Epithelial cell of prostate (primary cell): ENCODE results near the gene OSBPL1A.

Experiments used
- DNase-seq: peaks from one replicate; pipeline ENCODE4 v3.0.0-alpha.2; 2011; ENCODE audit warnings: low read depth, low spot score
- H3K27ac ChIP-seq: fragments of 450-650 bp; 2 replicates; pipeline ENCODE4 v1.5.1; 2017; ENCODE audit warnings: mild to moderate bottlenecking

Gene OSBPL1A

GRCh38 chr18:24231773-24232735, 165.6 kb downstream of the OSBPL1A start:
- no peak for DNase-seq
- H3K27ac ChIP-seq = peak overlapping the region; percentile 16

- no peak for DNase-seq
- no peak overlapping the region for H3K27ac ChIP-seq
These were observed 166.9 kb downstream of the OSBPL1A start for GRCh38 chr18:24230766-24231165.

- H3K27ac ChIP-seq = peak overlapping the region; percentile 31
- no peak for DNase-seq
These were observed 169.0 kb downstream of the OSBPL1A start for GRCh38 chr18:24228667-24229041.

GRCh38 chr18:24227977-24228666, 169.5 kb downstream of the OSBPL1A start:
- no peak for DNase-seq
- peak overlapping the region; percentile 31 for H3K27ac ChIP-seq

GRCh38 chr18:24220318-24220688, 177.3 kb downstream of the OSBPL1A start:
- DNase-seq = no peak
- H3K27ac ChIP-seq = no peak overlapping the region

GRCh38 chr18:24219561-24220317, 177.9 kb downstream of the OSBPL1A start:
- DNase-seq = no peak
- H3K27ac ChIP-seq = no peak overlapping the region

- DNase-seq = no peak
- H3K27ac ChIP-seq = peak overlapping the region; percentile 84
These were observed 182.7 kb downstream of the OSBPL1A start for GRCh38 chr18:24214913-24215312.

GRCh38 chr18:24214144-24214543, 183.5 kb downstream of the OSBPL1A start:
- no peak for DNase-seq

GRCh38 chr18:24212939-24213338, 184.7 kb downstream of the OSBPL1A start:
- peak overlapping the region; percentile 84 for H3K27ac ChIP-seq

More at GRCh38 chr18:24214144-24214543, 183.5 kb downstream of the OSBPL1A start:
- peak overlapping the region; percentile 84 for H3K27ac ChIP-seq

GRCh38 chr18:24209558-24209957, 188.1 kb downstream of the OSBPL1A start:
- H3K27ac ChIP-seq = peak overlapping the region; percentile 42
- DNase-seq = no peak

More at GRCh38 chr18:24212939-24213338, 184.7 kb downstream of the OSBPL1A start:
- peak; percentile 97 for DNase-seq

- H3K27ac ChIP-seq = peak overlapping the region; percentile 42
- no peak for DNase-seq
These were observed 189.2 kb downstream of the OSBPL1A start for GRCh38 chr18:24208270-24209035.

GRCh38 chr18:24204904-24205303, 192.7 kb downstream of the OSBPL1A start:
- H3K27ac ChIP-seq = no peak overlapping the region
- no peak for DNase-seq

- no peak overlapping the region for H3K27ac ChIP-seq
These were observed 195.6 kb downstream of the OSBPL1A start for GRCh38 chr18:24201699-24202687.

GRCh38 chr18:24200494-24201290, 196.9 kb downstream of the OSBPL1A start:
- DNase-seq = no peak
- no peak overlapping the region for H3K27ac ChIP-seq

More at GRCh38 chr18:24201699-24202687, 195.6 kb downstream of the OSBPL1A start:
- DNase-seq = no peak

- H3K27ac ChIP-seq = no peak overlapping the region
- no peak for DNase-seq
These were observed 198.2 kb downstream of the OSBPL1A start for GRCh38 chr18:24199372-24199962.

GRCh38 chr18:24198461-24198860, 199.2 kb downstream of the OSBPL1A start:
- no peak overlapping the region for H3K27ac ChIP-seq
- no peak for DNase-seq

- no peak for DNase-seq
- no peak overlapping the region for H3K27ac ChIP-seq
These were observed 200.2 kb downstream of the OSBPL1A start for GRCh38 chr18:24197412-24197811.
